Heart left ventricle (tissue), 13 donors: ENCODE results near the gene XKR7.

ENCODE experiments used
- POLR2A ChIP-seq, 2 donors: fragments of 450-650 bp; IDR thresholded peaks; one replicate each; pipeline ENCODE4 v1.6.1; 2017; ENCODE audit warnings: antibody characterized with exemption in 2 of 2, mild to moderate bottlenecking in 2 of 2, moderate library complexity in 2 of 2
- TF ChIP-seq, protein P1 (sequence below), 12 donors: fragments of 200-600 bp; sonication (generic) in 4 of 12; IDR thresholded peaks; one replicate each; pipeline versions ENCODE4 v1.5.0 to v1.8.0; 2018 to 2022; ENCODE audit warnings: antibody characterized with exemption in 12 of 12, mild to moderate bottlenecking in 5 of 12
- donor health status: ischemic (EF 13 %, LVEDD 7.1; RV severe dilation, severe dysfunction).
- donor health status: DM: no; HTN: yes; CAD: no.
- donor health status: DM: no; HTN: no; CAD: no.
- donor health status: ischemic (EF 25% LVEDD 6.9; RV normal size, moderate dysfunction).
- donor health status: ischemic (EF 25% LVEDD 5.7; RV mildly dilated, moderate dysfunction).
- donor health status: ischemic (EF 35%, LVEDD 5.7; RV mildly dilated, moderate dysfunction).
- donor health status: nonischemic (EF 11% LVEDD 7.7; RV severe dilation, severe dysfunction).
- donor health status: DM: yes; HTN: yes; CAD: no.
- donor health status: PGD.
- donor health status: ischemic (EF 29% LVEDD 5.4; RV normal size, mild dysfunction).
- donor health status: nonischemic (EF 23%, LVEDD 6.1; RV moderate dilation, normal function).

DNA sequence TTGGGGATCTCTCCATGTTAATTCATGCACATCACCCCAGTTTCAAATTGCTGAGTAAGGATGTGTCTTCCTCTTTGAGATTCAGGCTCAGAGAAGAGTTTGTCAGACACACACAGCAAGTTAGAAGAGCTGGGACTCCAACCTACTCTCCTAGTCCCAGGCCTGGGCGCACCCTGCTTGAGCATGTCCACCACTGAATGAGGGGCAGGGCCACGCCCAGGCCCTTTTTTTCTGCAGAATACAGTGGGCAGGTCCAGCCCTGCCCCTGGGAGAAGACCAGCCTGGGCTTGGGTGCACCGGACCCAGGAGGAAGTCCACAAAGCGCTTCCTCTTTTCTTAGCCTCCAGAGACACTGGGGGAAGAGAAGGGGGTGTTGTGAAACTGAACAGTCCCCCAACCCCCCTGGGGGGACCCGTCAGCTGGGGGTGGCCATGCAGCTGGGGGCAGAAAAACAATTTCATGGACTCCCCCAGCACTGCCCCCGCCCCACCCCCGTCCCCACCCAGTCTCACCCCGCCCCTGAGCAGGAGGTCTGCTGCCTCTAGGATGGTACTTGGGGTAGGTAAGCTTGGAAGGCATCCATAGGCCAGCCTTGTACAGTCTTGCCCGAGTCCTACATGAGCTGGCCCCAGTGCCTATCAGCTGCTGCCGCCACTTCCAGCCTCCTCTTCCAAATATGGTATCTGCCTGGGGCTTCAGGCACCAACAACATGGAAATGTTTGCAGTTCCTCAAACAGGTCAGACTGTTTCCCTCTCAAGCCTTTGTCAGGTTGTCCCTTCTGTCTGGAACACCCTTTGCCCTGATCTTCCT is 72.4 kb downstream of the XKR7 start:
- TF ChIP-seq, protein P1, sequence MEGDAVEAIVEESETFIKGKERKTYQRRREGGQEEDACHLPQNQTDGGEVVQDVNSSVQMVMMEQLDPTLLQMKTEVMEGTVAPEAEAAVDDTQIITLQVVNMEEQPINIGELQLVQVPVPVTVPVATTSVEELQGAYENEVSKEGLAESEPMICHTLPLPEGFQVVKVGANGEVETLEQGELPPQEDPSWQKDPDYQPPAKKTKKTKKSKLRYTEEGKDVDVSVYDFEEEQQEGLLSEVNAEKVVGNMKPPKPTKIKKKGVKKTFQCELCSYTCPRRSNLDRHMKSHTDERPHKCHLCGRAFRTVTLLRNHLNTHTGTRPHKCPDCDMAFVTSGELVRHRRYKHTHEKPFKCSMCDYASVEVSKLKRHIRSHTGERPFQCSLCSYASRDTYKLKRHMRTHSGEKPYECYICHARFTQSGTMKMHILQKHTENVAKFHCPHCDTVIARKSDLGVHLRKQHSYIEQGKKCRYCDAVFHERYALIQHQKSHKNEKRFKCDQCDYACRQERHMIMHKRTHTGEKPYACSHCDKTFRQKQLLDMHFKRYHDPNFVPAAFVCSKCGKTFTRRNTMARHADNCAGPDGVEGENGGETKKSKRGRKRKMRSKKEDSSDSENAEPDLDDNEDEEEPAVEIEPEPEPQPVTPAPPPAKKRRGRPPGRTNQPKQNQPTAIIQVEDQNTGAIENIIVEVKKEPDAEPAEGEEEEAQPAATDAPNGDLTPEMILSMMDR (IDR thresholded peaks at IDR 0.05) = no peak
- no peak for TF ChIP-seq POLR2A (IDR thresholded peaks at IDR 0.05)
